Measurements from ENCODE around the gene SAMD4B.
"Not testable (repeated sequence)": the region's sequence is repeated elsewhere in the genome, so short reads cannot be mapped to it uniquely, and the experiment has no call there.

The SAMD4B gene

DNA sequence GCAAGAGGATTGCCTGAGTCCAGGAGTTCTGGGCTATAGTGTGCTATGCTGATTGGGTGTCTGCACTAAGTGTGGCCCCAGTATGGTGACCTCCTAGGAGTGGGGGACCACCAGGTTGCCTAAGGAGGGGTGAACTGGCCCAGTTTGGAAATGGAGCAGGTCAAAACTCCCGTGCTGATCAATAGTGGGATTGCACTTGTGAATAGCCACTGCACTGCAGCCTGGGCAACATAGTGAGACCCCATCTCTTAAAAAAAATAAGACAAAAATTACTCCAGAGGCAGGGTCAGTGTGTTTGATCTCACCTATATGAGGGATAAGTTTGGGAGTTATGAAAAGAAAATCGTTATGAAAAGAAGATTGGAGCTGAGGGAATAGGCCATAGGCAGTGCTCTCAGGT lies 27.0 kb downstream of the SAMD4B start:
- DNase-seq = no peak

DNA sequence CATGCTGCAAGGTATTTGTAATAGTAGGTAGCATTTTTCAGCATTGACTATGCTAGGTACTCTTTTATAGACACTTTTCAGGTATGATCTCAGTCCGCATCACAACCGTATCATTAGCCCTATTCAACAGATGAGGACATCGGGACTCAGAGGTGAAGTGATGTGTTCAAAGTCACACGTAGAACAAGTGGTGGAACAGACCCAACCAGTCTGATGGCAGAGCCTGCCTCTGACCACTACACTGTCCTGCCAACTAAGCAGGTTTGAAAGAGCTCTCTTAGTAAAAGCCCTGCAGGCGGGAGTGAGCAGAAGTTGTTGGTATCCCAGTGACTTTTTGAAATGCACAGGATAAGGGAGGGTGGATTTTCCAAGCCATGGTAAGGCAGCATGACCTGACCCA lies 28.5 kb downstream of the SAMD4B start:
- no peak for DNase-seq

DNA sequence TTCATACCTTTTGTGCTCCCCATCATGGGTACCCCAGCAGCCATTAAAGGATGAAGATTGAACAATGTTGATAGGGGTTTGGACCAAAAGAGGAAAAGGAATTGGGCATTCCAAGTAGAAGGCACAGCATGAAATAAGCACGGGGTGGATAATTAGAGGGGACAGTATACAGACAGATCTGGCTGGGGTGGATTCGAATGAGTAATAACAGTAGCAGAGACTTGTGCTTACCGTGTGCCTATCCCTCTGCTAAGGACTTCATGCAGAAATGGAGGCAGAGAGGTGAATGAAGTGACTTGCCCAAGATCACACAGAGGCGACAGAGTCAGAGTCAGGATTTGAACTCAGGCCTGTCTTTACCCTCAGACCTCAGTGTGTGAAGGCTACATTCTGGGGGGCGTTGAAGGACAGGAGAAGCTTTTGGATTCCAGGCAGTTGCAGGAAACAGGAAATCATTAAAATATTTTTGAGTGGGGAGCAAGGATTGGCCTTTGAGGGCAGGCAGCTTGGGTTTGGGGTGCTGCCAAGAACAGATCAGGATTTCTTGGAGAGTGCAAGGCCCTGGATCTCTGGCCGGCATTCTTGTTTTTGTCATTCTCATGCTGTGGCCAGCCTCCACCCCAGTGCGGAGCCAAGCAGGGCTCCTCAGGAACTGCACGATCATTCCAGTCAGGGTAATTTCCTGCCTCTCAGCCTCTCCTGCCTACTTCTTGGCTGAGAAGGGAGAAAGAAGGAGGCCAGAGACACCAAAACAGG lies 30.0 kb downstream of the SAMD4B start:
- peak; percentile 21 for DNase-seq

DNA sequence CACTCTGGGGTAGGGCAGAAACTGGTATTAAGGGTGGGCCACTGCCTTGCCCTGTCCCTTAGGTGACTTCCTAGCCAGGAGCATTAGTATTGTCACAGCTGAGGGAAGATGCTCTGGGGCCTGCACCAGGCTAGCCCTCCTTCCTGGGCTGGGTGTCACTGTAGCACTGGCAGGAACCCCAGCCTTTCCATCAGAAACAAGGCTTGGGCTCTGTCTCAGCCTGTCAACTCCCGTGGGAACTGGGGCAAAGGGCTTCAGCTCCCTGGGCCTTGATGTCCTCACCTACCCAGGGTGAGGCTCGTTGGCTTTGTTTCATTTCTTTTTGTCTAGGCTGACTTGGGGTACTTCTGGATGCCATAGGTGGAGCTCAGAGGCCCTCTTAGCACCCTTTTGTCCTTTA lies 30.7 kb downstream of the SAMD4B start:
- DNase-seq = no peak

DNA sequence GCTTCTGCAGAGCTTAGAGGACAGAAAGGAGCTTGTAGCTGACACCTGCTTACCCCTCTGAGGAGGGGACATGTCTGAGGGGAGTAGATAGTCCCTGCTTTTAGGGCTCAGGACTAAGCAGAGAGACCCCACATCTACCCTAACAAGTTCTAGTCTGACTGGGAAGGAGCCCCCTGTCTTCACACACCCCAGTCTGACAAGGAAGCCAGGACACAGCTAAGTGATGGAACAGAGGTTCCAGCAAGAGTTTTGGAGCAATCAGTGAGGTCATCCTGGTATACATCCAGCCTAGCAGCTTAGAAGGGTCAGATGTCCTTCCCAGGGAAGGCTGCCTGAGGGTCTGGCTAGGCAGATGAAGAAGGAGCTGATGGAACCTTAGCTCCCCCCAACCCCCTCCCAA lies 33.7 kb downstream of the SAMD4B start:
- no peak for DNase-seq

DNA sequence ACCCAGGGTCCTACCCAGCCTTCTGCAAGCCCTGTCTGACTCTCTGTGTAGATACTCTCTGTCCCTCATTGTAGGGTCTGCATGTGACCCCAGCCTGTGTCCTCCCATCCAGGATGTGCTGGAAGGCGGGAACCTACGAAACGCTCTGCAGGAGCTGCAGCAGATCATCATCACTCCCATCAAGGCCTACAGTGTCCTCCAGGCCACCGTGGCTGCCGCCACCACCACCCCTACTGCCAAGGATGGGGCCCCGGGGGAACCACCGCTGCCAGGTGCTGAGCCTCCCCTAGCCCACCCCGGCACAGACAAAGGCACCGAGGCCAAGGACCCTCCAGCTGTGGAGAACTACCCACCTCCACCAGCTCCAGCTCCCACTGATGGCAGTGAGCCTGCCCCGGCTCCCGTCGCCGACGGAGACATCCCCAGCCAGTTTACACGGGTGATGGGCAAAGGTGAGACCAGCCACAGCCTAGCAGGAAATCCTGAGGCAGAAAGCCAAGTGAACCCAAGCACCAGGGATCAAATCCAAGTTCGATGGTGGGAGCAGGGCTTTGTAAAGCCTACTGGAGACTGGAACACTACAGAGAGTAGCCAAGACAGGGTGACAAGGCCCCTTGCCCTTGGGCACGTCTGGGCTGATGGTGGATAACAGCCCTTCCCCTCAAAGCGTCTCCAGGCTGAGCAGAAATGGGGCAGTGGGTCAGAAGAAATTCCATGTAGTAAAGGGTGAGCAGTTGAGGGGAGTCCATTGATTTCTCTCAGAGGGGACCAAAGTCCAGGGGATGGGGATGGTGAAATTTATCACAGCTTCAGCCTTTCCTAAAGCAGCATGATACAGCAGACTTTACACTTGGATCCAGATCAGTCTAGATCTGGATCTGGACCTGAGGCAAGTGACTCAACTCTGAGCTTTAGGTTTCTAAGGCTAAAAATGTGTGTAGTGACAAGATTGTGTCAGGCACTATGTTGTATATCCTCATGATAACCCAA lies 35.4 kb downstream of the SAMD4B start:
- DNase-seq = no peak

DNA sequence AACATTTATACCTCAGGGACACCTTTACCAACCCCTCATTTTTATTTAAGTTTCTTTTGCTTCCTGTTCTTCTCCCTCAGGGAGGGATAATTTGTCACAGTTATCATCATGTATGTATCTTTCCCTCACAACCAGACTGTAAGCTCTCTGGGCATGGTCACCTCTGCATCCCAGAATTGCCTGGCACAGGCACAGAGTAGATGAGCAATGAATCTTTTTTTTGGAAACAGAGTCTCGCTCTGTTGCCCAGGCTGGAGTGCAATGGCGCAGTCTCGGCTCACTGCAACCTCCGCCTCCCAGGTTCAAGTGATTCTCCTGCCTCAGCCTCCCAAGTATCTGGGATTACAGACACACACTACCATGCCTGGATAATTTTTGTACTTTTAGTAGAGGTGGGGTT lies 37.1 kb downstream of the SAMD4B start:
- not testable (repeated sequence) for DNase-seq

DNA sequence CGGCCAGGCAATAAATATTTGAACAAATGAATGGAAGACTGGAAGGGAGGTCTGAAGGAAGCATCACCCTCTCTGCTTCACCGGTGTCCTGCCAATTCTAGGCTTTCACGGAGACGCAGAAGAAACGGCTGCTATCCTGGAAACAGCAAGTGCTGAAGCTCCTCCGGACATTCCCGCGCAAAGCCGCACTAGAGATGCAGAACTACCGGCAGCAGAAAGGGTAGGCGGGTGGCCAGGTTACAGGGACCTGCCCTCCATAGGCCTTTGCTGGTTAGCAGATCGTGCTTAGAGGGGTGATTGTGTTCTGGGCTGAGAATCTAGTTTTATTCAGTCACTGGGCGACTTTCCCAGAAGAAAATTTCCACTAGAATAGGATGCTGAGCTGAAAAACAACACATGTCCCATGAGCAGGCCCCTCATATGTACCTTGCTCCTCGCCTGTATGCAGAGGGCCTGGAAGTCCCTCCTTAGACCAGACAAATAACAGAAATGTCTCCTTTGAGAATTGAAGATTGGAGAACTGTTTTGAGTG lies 37.7 kb downstream of the SAMD4B start:
- DNase-seq = no peak

DNA sequence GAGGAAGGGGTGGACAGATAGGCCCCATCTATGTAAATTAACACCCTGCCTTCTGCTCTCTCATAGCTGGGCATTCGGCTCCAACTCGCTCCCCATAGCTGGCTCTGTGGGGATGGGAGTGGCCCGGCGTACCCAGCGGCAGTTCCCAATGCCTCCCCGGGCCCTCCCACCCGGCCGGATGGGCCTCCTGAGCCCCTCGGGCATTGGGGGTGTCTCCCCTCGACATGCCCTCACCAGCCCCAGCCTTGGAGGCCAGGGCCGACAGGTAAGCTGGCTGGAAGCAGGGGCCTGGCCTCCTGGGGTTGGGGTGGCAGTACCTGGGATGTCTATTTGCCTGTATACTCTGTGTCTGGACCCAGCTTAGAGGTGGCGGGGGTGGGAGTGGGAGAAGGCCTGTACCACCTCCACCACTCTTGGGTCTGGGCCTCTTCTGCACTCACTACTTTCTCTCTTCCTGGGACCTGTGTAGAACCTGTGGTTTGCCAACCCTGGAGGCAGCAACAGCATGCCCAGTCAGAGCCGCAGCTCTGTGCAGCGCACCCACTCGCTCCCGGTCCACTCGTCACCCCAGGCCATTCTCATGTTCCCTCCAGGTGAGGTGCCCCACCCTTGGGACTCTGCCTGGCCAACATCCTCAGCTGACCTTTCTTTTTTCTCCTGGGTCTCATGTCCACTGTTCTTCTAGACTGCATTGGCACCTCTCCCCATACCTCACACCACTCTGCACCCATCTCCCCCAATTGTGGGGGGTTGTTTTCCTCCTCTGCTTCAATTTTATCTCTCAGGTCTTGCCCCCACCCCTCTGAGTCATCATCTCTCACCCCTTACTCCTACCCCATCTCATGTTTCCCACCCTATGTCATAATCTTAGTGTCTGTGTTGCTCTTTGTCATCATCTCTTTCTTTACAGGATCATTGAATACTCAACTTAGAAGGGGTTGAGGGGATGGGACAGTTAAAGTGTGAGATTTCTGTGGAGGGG lies 38.6 kb downstream of the SAMD4B start:
- no peak for DNase-seq

DNA sequence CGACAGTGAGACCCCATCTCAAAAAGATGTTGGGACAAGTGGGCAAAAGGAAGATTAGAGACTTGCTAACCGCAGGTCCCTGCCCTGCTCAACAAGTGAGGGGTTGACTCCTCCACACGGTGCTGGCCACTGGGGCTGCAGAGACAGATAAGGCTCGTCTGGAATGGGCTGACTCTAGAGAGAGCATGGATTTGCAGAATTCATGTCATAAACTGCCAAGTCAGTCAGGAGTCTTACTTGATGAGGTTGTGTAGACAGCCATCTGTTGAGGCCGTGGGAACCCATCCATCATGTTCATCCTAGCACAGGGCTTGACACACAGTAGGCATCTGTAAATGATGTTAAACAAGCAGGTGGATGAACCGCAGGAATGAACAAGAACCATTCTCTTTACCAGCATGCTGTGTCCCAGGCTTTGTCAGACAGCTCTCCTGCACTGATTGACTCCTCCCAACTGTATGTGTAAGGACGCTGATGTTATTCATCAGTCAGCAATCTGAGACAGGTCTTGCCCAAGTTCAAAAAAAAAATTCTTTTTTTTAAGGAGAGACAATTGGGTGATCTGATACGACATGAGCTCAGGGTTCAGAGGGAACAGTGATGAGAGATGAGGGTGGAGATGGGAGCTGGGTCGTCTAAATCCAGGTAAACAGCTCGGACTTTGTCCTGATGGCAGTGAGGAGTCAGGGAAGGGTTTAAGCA lies 39.8 kb downstream of the SAMD4B start:
- no peak for DNase-seq

DNA sequence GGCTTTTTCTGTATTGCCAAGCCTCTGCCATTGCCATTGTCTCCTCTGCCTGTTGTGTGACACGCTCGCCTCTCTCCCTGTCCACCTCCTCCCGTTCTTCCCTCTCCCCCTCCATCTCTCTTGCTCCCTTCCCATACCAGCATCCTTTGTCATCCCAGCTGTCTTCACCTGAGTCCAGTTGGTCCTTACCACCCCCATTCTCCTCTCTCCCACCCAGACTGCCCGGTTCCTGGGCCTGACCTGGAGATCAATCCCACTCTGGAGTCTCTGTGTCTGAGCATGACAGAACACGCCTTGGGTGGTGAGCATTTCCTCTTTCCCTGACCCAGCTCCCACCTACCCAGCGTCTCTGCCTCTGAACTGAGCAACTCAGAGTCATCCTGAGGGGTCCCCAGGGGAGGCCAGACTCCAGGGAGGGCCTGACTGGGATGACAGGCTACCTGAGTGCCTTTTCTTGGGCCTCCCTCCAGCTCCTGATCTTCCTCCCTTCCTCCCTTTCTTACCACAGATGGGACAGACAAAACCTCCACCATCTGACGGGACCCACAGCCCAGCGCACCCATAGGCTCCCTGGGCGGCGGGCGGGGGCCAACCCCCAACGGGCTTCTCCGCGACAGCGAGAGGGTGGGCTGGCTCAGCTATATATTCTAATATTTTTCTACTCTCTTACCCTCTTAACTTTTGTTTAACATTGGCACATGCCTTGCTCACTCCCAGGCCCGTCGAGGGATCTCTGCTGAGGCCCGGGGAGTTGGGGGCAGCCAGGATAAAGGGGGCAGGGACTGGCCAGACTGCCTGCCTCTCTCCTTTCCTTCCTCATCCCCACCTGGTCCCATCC lies 41.0 kb downstream of the SAMD4B start:
- no peak for DNase-seq

DNA sequence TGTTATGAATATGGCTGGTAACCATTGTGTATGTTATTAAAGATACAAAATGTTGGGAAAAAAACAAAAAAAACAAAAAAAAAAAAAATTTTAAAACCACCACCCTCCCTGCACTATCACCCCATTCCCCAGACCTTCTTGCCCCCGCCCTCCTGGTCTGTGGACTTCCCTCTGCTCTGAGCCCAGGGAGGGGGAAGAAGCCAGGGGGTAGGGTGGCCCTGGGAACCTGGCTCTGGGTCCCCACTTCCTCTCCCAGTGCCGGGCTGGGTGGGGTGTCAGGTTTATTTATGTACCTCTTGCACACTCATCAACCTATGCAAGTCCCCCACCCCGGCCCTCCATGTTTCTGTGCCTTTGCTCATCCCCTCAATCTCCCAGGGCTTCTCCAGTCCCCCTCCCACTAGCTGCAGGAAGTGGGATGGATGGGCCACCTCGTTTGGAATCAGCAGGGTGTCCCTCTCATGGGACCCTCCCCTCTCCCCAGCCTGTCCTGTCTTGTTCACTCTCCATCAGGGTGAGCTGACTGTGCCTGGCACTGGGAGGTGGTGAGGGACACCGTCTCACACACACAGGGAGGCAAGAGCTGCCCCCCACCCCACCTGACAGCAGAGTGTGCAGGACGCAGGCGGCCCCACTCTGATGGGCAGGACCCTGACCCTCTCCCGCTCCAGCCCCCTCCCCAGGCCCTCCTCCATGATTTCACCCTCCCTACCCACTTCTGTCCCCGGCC lies 42.8 kb downstream of the SAMD4B start:
- DNase-seq = no peak

DNA sequence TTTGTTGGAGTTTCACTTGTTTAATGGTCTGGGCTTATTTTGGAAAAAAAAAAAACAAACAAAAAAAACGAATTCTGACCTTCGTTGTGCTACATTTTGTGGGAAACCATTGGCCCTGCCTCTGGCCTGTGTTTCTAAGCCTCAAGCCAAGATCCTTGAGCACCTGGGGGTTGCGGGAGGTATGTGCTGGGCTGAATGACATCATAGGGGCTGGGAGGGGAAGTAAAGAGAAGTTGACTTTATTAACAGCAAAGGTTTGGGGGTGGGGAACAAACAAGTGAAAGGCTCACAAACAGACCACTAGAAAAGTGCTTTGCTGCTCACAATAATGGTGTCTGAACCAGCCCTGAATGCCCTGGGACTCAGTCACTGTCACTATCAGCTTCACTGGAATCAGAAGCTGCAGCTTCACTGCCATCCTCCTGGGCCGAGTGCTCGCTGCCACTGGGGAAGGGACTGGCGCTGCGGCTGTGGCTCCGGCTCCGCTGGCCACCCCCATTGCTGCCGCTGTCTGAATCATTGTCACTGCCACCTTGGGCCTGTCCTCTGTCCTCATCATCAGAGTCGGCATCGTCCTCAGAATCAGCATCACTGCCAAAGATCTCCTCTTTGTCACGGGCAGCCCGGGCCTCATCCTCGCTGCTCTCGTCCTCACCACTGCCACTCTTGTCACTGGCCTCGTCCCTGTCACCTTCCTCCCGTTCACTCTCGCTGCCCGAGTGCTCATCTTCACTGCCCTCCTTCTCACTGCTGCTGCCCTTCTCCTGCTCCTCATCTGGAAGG lies 43.6 kb downstream of the SAMD4B start:
- DNase-seq = no peak

DNA sequence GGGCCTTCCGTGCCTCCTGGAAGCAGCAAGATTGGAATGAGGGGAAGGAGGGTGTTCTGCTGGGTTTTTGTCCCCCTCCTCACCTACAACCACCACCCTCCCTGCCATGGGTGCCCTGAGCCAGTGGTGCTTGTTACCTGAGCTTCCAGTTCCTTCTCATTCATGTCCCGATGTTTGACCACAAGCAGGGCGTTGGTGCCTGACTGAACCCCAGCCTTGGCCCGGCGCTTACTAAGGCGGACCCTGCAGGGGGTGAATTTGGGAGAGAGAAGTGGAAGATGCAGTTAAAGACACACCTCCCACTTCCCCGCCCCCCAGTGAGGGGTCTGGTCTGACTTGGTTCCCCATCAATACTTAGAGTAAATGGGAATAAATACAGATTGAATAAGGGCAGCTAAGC lies 44.3 kb downstream of the SAMD4B start:
- DNase-seq = no peak

DNA sequence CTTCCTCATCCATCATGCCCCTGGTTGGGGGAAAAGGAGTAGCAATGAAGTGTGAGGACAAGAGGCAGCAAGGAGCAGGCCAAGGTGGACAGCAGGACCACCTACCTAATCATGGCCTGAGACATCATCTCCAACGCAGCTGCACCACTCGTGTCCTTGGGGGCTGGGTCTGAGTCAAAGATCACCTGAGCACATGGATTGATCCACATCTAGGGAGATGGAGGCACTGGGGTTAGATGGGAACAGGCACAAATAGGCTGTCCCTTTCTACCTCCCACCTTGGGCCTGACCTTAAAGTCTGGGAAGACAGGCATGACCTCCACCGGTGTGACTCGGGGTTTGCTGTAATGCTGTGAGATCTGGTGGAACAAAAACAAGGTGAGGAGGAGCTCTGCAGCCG lies 46.4 kb downstream of the SAMD4B start:
- DNase-seq = no peak

DNA sequence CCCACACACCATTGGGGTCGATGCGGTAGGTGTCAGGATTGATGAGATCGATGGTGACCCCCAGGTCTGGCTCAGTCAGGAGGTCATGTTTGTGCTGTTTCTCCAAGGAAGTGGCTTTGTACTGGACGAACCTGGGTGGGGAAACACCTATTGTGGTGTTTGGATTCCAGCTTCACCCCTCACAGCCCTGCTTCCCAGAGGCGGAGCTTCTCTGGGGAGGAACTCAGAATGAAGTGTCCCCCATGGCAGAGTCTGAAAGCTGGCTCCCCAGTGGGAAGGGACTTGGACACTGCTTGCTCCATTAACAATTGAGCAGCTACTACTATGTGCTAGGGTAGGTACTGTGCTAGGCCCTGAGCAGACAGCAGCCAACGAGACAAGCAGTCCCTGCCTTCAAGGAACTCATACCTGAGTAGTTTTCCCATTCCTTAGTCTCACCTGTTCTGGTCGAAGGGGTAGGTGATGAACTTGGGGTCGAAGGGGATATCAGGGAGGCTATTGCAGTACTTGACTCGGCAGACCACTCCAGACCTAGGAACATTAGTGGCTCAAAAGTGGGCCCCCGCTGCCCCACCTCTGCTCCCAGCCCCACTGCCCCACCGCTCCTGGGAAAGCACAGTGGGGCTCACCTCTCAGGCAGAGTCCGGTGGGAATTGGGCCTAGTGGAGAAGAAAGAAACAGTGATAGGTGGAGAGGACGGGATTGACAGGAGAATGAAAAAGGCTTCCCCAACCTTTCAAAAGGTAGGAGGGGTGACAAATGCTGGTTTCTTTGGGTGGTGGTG lies 47.6 kb downstream of the SAMD4B start:
- no peak for DNase-seq

DNA sequence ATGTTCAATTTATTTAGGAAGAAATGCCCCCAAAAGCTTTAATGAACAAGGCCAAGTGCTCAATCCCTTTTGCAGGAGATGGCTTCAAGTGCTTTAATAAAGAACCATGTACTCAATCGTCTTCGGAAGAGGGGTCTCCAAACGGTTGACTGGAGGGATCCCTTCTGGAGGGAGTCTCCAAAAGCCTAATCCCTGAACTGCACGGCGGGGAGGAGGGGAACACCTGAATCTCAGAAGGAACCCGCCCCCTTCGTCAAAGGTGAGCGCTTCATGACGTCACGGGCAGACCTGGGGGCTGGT lies 48.2 kb downstream of the SAMD4B start:
- DNase-seq = no peak

DNA sequence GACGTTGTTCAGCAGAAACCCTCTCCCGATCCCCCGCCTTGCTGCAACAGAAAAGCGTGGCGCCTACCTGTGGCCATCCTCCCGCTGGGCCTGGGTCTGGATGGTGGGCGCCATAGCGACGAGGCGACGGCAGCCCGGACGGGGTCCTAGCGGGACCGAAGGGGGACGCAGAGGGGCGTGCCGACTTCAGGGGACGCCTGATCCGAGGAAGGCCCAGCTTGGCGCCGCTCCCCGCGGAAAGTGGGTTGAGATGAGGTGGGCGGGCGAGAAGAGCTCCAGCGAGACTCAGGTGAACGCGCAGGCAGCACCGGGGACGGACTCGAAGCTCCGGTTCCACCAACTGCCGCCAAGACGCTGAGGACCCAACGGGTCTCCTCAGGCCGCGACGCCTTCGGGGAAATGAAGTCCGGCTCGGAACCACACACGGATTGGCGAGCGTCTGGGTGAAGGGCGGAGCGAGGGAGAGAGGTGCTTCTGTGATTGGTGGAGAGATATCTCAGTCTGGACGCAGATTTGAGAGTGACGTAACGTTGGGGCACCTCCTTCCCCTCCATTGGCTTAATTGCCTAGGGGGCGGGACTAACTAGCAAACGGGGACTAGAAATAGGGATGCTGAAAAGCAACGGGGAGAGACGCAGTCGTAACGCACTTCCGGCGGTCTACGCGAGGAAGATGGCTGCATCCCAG lies 48.7 kb downstream of the SAMD4B start, which contains the start of the genes MED29 and PAF1:
TSS of gene MED29 (plus strand) at position 628 of the 687 bp plus-strand sequence. CDS start at position 673, 45 bp downstream.
TSS of gene PAF1 (minus strand) at position 356 of the 687 bp plus-strand sequence. CDS start at position 114, 242 bp downstream.
- DNase-seq = peak; percentile 100

Data from eye (tissue), 1 donor.